Measurements from ENCODE around the gene SCAP.

DNA sequence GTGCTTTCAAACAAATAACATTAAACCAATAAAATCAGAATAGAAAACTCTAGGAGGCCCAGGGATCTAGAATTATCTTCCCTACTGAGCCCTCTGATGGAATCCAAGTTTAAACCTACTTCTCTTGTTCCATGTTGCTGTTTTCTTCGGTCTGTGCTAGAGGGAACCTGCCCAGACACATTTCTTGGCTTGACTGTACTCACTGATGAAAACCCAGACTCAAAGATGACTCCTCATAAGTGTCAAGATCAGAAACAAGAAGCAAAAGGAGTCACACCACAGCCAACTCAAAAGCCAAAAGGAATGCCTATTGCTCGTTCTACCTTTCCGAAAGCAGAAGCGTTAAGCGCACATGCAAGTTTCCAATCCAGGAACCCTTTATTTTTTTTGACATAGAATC, 31.6 kb downstream of the SCAP start:
- TF ChIP-seq GLI2 (tag by site-specific recombination; IDR thresholded peaks at IDR 0.05; ENCODE audit: borderline replicate concordance, low read depth) (no peak), ZFP3 (tag by site-specific recombination; IDR thresholded peaks at IDR 0.05; ENCODE audit: low read depth) (no peak), ZNF146 (tag by site-specific recombination; IDR thresholded peaks at IDR 0.05) (no peak), ZNF514 (tag by site-specific recombination; IDR thresholded peaks at IDR 0.05) (no peak), HOXA7 (CRISPR knock-in tag; IDR thresholded peaks at IDR 0.05; ENCODE audit: borderline replicate concordance) (no peak), ZBTB1 (tag by site-specific recombination; IDR thresholded peaks at IDR 0.05) (no peak)
- TF ChIP-seq, protein P1, sequence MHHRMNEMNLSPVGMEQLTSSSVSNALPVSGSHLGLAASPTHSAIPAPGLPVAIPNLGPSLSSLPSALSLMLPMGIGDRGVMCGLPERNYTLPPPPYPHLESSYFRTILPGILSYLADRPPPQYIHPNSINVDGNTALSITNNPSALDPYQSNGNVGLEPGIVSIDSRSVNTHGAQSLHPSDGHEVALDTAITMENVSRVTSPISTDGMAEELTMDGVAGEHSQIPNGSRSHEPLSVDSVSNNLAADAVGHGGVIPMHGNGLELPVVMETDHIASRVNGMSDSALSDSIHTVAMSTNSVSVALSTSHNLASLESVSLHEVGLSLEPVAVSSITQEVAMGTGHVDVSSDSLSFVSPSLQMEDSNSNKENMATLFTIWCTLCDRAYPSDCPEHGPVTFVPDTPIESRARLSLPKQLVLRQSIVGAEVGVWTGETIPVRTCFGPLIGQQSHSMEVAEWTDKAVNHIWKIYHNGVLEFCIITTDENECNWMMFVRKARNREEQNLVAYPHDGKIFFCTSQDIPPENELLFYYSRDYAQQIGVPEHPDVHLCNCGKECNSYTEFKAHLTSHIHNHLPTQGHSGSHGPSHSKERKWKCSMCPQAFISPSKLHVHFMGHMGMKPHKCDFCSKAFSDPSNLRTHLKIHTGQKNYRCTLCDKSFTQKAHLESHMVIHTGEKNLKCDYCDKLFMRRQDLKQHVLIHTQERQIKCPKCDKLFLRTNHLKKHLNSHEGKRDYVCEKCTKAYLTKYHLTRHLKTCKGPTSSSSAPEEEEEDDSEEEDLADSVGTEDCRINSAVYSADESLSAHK (tag by site-specific recombination; IDR thresholded peaks at IDR 0.05): no peak
- TF ChIP-seq, protein P2, sequence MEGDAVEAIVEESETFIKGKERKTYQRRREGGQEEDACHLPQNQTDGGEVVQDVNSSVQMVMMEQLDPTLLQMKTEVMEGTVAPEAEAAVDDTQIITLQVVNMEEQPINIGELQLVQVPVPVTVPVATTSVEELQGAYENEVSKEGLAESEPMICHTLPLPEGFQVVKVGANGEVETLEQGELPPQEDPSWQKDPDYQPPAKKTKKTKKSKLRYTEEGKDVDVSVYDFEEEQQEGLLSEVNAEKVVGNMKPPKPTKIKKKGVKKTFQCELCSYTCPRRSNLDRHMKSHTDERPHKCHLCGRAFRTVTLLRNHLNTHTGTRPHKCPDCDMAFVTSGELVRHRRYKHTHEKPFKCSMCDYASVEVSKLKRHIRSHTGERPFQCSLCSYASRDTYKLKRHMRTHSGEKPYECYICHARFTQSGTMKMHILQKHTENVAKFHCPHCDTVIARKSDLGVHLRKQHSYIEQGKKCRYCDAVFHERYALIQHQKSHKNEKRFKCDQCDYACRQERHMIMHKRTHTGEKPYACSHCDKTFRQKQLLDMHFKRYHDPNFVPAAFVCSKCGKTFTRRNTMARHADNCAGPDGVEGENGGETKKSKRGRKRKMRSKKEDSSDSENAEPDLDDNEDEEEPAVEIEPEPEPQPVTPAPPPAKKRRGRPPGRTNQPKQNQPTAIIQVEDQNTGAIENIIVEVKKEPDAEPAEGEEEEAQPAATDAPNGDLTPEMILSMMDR (tag by site-specific recombination; IDR thresholded peaks at IDR 0.05): no peak
- TF ChIP-seq, protein P3, sequence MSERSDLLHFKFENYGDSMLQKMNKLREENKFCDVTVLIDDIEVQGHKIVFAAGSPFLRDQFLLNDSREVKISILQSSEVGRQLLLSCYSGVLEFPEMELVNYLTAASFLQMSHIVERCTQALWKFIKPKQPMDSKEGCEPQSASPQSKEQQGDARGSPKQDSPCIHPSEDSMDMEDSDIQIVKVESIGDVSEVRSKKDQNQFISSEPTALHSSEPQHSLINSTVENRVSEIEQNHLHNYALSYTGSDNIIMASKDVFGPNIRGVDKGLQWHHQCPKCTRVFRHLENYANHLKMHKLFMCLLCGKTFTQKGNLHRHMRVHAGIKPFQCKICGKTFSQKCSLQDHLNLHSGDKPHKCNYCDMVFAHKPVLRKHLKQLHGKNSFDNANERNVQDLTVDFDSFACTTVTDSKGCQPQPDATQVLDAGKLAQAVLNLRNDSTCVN (tag by site-specific recombination; optimal IDR thresholded peaks at IDR 0.05): no peak

Data from HEK293 (cell line).